WERI-Rb-1 (cell line): Measurements from ENCODE around the gene B2M.
"Not testable (repeated sequence)": the region's sequence is repeated elsewhere in the genome, so short reads cannot be mapped to it uniquely, and the experiment has no call there.

Experiments
- DNase-seq: peaks from one replicate; pipeline ENCODE4 v3.0.0-alpha.2; 2020
- H3K27ac ChIP-seq: fragments of 250-450 bp; sonication (Bioruptor Pico); 2 replicates; pipeline ENCODE4 v1.5.1; 2020; ENCODE audit warnings: mild to moderate bottlenecking, moderate library complexity
- H3K27me3 ChIP-seq: fragments of 250-450 bp; sonication (Bioruptor Pico); 2 replicates; pipeline ENCODE4 v1.5.1; 2021; ENCODE audit warnings: mild to moderate bottlenecking, low read depth, moderate library complexity; ENCODE audit not compliant: insufficient read depth, severe bottlenecking
- H3K36me3 ChIP-seq: fragments of 250-450 bp; sonication (Bioruptor Pico); 2 replicates; pipeline ENCODE4 v1.5.1; 2020; ENCODE audit warnings: mild to moderate bottlenecking, moderate library complexity
- H3K4me3 ChIP-seq: 2 replicates; pipeline ENCODE4 v1.5.1; 2011; ENCODE audit warnings: low read depth, mild to moderate bottlenecking, control low read depth, low read length
- H3K9me3 ChIP-seq: fragments of 250-450 bp; sonication (Bioruptor Pico); 2 replicates; pipeline ENCODE4 v1.5.1; 2021; ENCODE audit warnings: mild to moderate bottlenecking, moderate library complexity; ENCODE audit not compliant: severe bottlenecking
- CTCF ChIP-seq: IDR thresholded peaks from 2 replicates; pipeline ENCODE4 v1.5.1; 2011; ENCODE audit warnings: low read depth, mild to moderate bottlenecking, control low read depth, inconsistent platforms, low read length

Gene B2M

GRCh38 chr15:44738340-44738984 lies 27.1 kb downstream of the B2M start:
- no peak for DNase-seq
- Histone ChIP-seq H3K36me3 (no peaks in the 10 kb centered on the region), H3K27me3 (no peaks in the 10 kb centered on the region), H3K27ac (no peak overlapping the region), H3K9me3 (peaks cover 3% of the 10 kb centered on the region), H3K4me3 (no peak overlapping the region)
- 0 out of 2 replicates have a peak, but pooled peaks have one; percentile 31 for TF ChIP-seq CTCF

DNA sequence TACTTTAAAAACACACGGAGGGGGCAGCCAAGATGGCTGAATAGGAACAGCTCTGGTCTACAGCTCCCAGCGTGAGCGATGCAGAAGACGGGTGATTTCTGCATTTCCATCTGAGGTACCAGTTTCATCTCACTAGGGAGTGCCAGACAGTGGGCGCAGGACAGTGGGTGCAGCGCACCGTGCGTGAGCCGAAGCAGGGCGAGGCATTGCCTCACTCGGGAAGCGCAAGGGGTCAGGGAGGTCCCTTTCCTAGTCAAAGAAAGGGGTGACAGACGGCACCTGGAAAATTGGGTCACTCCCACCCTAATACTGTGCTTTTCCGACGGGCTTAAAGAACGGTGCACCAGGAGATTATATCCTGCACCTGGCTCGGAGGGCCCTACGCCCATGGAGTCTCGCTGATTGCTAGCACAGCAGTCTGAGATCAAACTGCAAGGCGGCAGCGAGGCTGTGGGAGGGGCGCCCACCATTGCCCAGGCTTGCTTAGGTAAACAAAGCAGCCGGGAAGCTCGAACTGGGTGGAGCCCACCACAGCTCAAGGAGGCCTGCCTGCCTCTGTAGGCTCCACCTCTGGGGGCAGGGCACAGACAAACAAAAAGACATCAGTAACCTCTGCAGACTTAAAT lies 28.0 kb downstream of the B2M start:
- H3K27ac ChIP-seq, DNase-seq, H3K27me3 ChIP-seq, H3K4me3 ChIP-seq, H3K9me3 ChIP-seq, H3K36me3 ChIP-seq: not testable (repeated sequence)

- not testable (repeated sequence) for H3K36me3 ChIP-seq, H3K9me3 ChIP-seq, H3K27ac ChIP-seq, H3K27me3 ChIP-seq, DNase-seq, H3K4me3 ChIP-seq
These were observed 32.1 kb downstream of the B2M start for GRCh38 chr15:44743454-44743853.

DNA sequence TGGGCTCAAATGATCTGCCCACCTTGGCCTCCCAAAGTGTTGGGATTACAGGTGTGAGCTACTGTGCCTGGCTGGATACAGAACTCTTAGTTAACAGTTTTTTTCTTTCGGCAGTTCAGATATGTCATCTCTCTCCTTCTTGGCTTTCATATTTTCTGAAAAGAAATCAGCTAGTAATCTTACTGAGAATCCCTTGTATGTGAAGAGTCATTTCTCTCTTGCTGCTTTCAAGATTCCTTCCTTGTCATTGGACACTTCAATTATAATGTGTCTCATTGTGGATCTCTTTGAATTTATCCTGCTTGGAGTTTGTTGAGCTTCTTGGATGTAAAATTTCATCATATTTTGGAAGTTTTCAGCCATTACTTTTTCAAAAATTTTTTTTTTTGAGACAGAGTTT lies 42.0 kb downstream of the B2M start:
- Histone ChIP-seq H3K36me3 (no peaks in the 10 kb centered on the region), H3K27me3 (no peaks in the 10 kb centered on the region), H3K4me3 (no peak overlapping the region), H3K9me3 (no peaks in the 10 kb centered on the region), H3K27ac (no peak overlapping the region)
- no peak for TF ChIP-seq CTCF
- DNase-seq = no peak

DNA sequence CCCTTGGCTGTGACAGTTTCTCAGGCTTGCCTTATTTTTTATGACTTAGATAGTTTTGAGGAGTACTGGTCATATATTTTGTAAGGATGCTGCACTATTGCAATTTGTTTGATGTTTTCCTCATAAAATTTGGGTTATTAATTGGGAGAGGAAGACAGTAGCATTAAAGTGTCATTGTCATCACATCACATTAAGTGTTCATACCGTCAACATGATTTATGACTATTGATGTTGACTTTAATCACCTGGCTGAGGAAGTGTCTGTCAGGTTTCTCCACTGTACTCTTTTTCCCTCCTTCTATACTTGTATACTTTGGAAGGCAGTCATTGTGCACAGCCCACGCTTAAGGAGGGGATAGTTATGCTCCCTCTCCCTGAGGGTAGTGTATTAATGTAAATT lies 51.9 kb downstream of the B2M start:
- TF ChIP-seq CTCF = no peak
- no peaks in the 10 kb centered on the region for H3K27me3 ChIP-seq
- no peak for DNase-seq
- no peaks in the 10 kb centered on the region for H3K36me3 ChIP-seq
- no peak overlapping the region for H3K4me3 ChIP-seq
- no peaks in the 10 kb centered on the region for H3K9me3 ChIP-seq
- H3K27ac ChIP-seq = no peak overlapping the region

DNA sequence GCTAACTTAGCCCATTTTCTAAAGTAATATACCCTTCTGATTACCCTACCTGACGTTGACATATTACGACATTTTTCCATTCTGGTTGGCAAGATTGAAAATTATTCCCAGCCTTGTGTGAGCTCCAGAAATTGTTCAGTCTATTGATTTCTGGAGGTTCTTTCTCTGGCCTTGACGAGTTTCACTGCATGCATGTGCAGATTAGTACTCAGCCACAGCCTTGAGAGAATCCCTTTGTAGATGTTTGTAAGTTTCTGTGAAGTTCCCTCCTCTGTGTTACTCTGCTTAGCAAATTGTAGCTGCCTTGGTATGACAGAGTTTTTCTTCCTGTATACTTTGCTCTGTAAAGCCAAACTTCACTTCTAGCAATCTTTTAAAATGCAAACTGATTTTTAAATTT lies 52.5 kb downstream of the B2M start:
- Histone ChIP-seq H3K9me3 (no peaks in the 10 kb centered on the region), H3K27me3 (no peaks in the 10 kb centered on the region), H3K27ac (no peak overlapping the region), H3K4me3 (no peak overlapping the region), H3K36me3 (no peaks in the 10 kb centered on the region)
- DNase-seq = no peak
- no peak for TF ChIP-seq CTCF

DNA sequence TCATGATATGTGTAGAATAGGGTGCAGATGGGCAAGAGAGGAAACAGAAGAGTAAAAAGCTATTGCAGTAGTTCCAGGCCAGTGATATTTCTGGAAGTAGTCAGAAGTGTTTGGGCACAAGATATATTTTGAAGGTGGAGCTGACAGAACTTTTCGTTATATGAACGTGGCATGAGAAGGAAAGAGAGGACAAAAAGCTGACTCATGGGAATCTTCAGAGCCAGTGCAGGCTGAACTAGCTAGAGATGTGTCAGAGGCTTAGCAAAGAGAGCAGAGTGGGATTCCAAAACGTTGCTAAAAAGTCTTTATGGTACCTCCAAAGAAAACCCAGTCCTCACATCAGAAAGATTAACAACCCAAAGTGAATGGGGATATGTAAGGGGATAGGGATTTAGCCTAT lies 53.7 kb downstream of the B2M start:
- H3K4me3 ChIP-seq = no peak overlapping the region
- no peaks in the 10 kb centered on the region for H3K36me3 ChIP-seq
- H3K27ac ChIP-seq = no peak overlapping the region
- TF ChIP-seq CTCF = no peak
- no peak for DNase-seq
- no peaks in the 10 kb centered on the region for H3K9me3 ChIP-seq
- no peaks in the 10 kb centered on the region for H3K27me3 ChIP-seq
